VCaP (cell line): ENCODE results near the gene SAMSN1.

ENCODE experiments used
- H3K27ac ChIP-seq: fragments of 450-650 bp; 2 replicates; pipeline ENCODE4 v1.5.1; 2017
- TF ChIP-seq, protein P1 (sequence below): fragments of 450-650 bp; conservative IDR thresholded peaks from 2 replicates; pipeline ENCODE4 v1.5.1; 2017; ENCODE audit warnings: mild to moderate bottlenecking, moderate library complexity

Gene SAMSN1

DNA sequence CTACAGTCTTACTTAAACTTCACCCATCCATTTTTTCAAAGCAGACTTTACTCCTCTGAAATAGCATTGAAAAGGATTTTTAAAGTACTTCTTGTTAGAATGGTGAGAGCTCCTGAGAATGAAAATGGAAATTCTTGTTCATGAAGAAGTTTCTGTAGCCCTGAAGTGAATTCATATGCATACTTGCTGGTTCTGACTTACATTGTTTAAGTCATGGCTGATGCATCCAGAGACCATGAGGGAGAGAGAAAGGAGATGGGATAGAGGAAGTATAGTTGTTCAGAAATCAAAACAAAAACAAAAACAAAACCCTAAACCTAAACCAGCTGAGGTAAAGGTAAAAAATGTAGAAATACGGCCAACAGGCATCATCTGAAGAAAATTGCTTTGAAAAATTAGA, 27.1 kb upstream of the SAMSN1 start:
- TF ChIP-seq, protein P1, sequence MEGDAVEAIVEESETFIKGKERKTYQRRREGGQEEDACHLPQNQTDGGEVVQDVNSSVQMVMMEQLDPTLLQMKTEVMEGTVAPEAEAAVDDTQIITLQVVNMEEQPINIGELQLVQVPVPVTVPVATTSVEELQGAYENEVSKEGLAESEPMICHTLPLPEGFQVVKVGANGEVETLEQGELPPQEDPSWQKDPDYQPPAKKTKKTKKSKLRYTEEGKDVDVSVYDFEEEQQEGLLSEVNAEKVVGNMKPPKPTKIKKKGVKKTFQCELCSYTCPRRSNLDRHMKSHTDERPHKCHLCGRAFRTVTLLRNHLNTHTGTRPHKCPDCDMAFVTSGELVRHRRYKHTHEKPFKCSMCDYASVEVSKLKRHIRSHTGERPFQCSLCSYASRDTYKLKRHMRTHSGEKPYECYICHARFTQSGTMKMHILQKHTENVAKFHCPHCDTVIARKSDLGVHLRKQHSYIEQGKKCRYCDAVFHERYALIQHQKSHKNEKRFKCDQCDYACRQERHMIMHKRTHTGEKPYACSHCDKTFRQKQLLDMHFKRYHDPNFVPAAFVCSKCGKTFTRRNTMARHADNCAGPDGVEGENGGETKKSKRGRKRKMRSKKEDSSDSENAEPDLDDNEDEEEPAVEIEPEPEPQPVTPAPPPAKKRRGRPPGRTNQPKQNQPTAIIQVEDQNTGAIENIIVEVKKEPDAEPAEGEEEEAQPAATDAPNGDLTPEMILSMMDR = no peak
- no peak overlapping the region for H3K27ac ChIP-seq

DNA sequence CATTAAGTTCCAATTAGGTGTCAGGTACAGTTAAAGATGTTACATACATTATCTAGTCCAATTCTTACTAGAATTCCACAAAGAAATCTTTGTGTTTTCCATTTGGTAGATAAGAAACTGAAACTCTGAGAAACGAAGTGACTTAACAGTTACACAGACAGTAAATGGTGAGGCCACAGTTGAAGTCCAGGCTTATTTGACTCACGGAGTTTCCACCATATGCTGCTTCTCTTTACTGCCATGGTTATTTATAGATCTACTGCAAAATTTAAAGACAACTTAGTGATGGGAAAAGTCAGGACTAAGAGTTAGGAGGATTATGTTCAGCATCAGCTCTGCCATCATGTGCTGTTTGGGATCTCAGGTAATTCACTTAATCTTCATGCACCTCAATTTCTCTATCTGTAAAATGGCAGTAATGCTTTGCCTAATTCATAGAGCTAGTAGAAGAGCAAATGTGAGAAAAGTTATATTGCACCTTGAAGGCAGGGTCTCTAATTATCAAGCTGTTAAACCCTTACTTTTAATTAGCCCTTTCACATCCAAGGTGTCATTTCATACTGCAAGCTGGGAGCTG, 26.2 kb upstream of the SAMSN1 start:
- H3K27ac ChIP-seq = no peak overlapping the region
- TF ChIP-seq, protein P1 = no peak

GRCh38 chr21:14569868-14570267, 23.8 kb upstream of the SAMSN1 start:
- H3K27ac ChIP-seq = no peak overlapping the region
- TF ChIP-seq, protein P1 = no peak

GRCh38 chr21:14569026-14569621, 23.0 kb upstream of the SAMSN1 start:
- H3K27ac ChIP-seq = no peak overlapping the region
- TF ChIP-seq, protein P1 = no peak

- no peak overlapping the region for H3K27ac ChIP-seq
- TF ChIP-seq, protein P1 = no peak
Measured at GRCh38 chr21:14567331-14568279, 21.5 kb upstream of the SAMSN1 start.

- TF ChIP-seq, protein P1 = no peak
- H3K27ac ChIP-seq = no peak overlapping the region
Measured at GRCh38 chr21:14566894-14567293, 20.8 kb upstream of the SAMSN1 start.

DNA sequence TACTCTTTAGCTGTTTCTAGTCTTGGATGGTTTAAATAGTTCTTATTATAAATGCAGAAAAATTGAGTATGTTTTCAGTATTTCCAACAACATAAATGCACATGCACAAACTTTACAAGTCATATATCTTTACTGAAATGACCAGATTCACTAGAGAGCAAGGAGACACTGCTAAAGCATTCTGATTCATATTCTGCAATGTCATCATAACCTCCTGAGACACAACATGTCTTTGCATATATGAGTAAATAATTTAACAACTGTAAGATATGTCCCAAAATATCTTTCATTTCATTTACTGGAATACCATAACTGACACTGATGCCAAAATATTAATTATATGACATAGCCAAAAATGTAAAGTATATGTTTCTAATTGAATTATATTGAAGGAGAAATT, 16.8 kb upstream of the SAMSN1 start:
- TF ChIP-seq, protein P1 = no peak

More for the DNA sequence above, 16.8 kb upstream of the SAMSN1 start:
- no peak overlapping the region for H3K27ac ChIP-seq
